Mesendoderm (in vitro differentiated cells): Measurements from ENCODE around the gene SLC25A42.

Experiments used
- DNase-seq: peaks from one replicate; pipeline ENCODE4 v3.0.0; 2013
- H2AK5ac ChIP-seq: 2 replicates; pipeline ENCODE4 v1.6.1; 2013; ENCODE audit warnings: low read length, inconsistent platforms
- H2BK120ac ChIP-seq: 2 replicates; pipeline ENCODE4 v1.6.1; 2013; ENCODE audit warnings: low read depth, mild to moderate bottlenecking, low read length, moderate library complexity, mixed read lengths
- H2BK15ac ChIP-seq: replicated peaks from 2 replicates; pipeline ENCODE4 v1.6.1; 2013; ENCODE audit warnings: low read depth, mild to moderate bottlenecking, moderate library complexity
- H2BK5ac ChIP-seq: 2 replicates; pipeline ENCODE4 v1.6.1; 2013; ENCODE audit warnings: low read length, inconsistent platforms
- H3K18ac ChIP-seq: 2 replicates; pipeline ENCODE4 v1.6.1; 2013; ENCODE audit warnings: mild to moderate bottlenecking, low read length, mixed read lengths
- H3K23ac ChIP-seq: one replicate; pipeline ENCODE4 v1.6.1; 2013; ENCODE audit warnings: low read length
- H3K27ac ChIP-seq: 2 replicates; pipeline ENCODE4 v1.5.1; 2013; ENCODE audit warnings: low read depth, mild to moderate bottlenecking, inconsistent platforms, low read length, moderate library complexity
- H3K27me3 ChIP-seq: 2 replicates; pipeline ENCODE4 v1.6.1; 2013; ENCODE audit warnings: low read length, control low read depth, mild to moderate bottlenecking, inconsistent platforms; ENCODE audit not compliant: insufficient read depth, poor library complexity
- H3K36me3 ChIP-seq: 2 replicates; pipeline ENCODE4 v1.6.1; 2013; ENCODE audit warnings: low read length, inconsistent platforms; ENCODE audit not compliant: control insufficient read depth, insufficient read depth
- H3K4ac ChIP-seq: one replicate; pipeline ENCODE4 v1.6.1; 2013; ENCODE audit warnings: low read depth, mild to moderate bottlenecking, low read length, moderate library complexity
- H3K4me1 ChIP-seq: 2 replicates; pipeline ENCODE4 v1.6.1; 2013; ENCODE audit warnings: low read depth, low read length, inconsistent platforms; ENCODE audit not compliant: control insufficient read depth
- H3K4me2 ChIP-seq: 2 replicates; pipeline ENCODE4 v1.6.1; 2013; ENCODE audit warnings: low read length
- H3K4me3 ChIP-seq: 2 replicates; pipeline ENCODE4 v1.5.1; 2013; ENCODE audit warnings: mild to moderate bottlenecking, low read length
- H3K56ac ChIP-seq: one replicate; pipeline ENCODE4 v1.6.1; 2013; ENCODE audit warnings: low read length
- H3K79me1 ChIP-seq: 2 replicates; pipeline ENCODE4 v1.6.1; 2013; ENCODE audit warnings: low read length, inconsistent platforms
- H3K79me2 ChIP-seq: 2 replicates; pipeline ENCODE4 v1.6.1; 2013; ENCODE audit warnings: mild to moderate bottlenecking, low read length; ENCODE audit not compliant: control insufficient read depth, insufficient read depth
- H3K9ac ChIP-seq: 2 replicates; pipeline ENCODE4 v1.6.1; 2013; ENCODE audit warnings: low read length, inconsistent platforms
- H4K5ac ChIP-seq: one replicate; pipeline ENCODE4 v1.6.1; 2013; ENCODE audit warnings: low read length
- H4K8ac ChIP-seq: one replicate; pipeline ENCODE4 v1.6.1; 2013; ENCODE audit warnings: low read depth, mild to moderate bottlenecking, control low read depth, low read length, moderate library complexity
- WGBS: extraction: QIAGEN DNeasy Blood & Tissue Kit; methylation state at CpG from one replicate; pipeline ENCODE4 v1.1.7; 2013; ENCODE audit warnings: low lambda C conversion rate, missing lambda C conversion rate; ENCODE audit not compliant: insufficient coverage; ENCODE audit errors: extremely low coverage; 5-methylcytosine and 5-hydroxymethylcytosine counted together

SLC25A42 gene

GRCh38 chr19:19042732-19043280, 21.0 kb upstream of the SLC25A42 start:
- Histone ChIP-seq H3K27ac (no peak overlapping the region), H3K9ac (no peak overlapping the region), H3K27me3 (no peaks in the 10 kb centered on the region), H3K4me1 (no peaks in the 10 kb centered on the region), H3K79me1 (peaks cover 17% of the 10 kb centered on the region), H3K56ac (no peak overlapping the region), H2BK5ac (no peak overlapping the region), H3K18ac (no peak overlapping the region), H3K4ac (no peak overlapping the region), H4K8ac (no peak overlapping the region), H2AK5ac (no peak overlapping the region), H3K79me2 (peaks cover 19% of the 10 kb centered on the region), H3K4me2 (no peak overlapping the region), H3K36me3 (peaks cover 7% of the 10 kb centered on the region), H3K23ac (no peak overlapping the region), H3K4me3 (no peak overlapping the region), H4K5ac (no peak overlapping the region), H2BK120ac (no peak overlapping the region), H2BK15ac (no peak overlapping the region)
- DNase-seq, result no peak
- no CpG with 5 or more reads among the region's 13 CpGs for WGBS

- Histone ChIP-seq H3K79me1 (peaks cover 16% of the 10 kb centered on the region), H2BK120ac (no peak overlapping the region), H3K56ac (no peak overlapping the region), H4K5ac (no peak overlapping the region), H3K23ac (no peak overlapping the region), H3K4ac (no peak overlapping the region), H3K4me2 (no peak overlapping the region), H3K27ac (no peak overlapping the region), H3K9ac (no peak overlapping the region), H3K18ac (no peak overlapping the region), H2AK5ac (no peak overlapping the region), H2BK15ac (no peak overlapping the region), H3K27me3 (no peaks in the 10 kb centered on the region), H3K36me3 (peaks cover 7% of the 10 kb centered on the region), H2BK5ac (no peak overlapping the region), H3K79me2 (peaks cover 14% of the 10 kb centered on the region), H3K4me1 (no peaks in the 10 kb centered on the region), H3K4me3 (no peak overlapping the region), H4K8ac (no peak overlapping the region)
- no peak for DNase-seq
- WGBS, result no CpG with 5 or more reads among the region's 6 CpGs
Observed at GRCh38 chr19:19043481-19043880, 20.3 kb upstream of the SLC25A42 start.

GRCh38 chr19:19043881-19044280, 19.9 kb upstream of the SLC25A42 start:
- H2BK120ac ChIP-seq, result no peak overlapping the region
- H3K18ac ChIP-seq, result no peak overlapping the region
- no peak overlapping the region for H3K27ac ChIP-seq
- H3K79me1 ChIP-seq, result peaks cover 16% of the 10 kb centered on the region
- H2BK5ac ChIP-seq, result no peak overlapping the region
- no peak overlapping the region for H3K4me2 ChIP-seq
- no peak overlapping the region for H4K8ac ChIP-seq
- H3K27me3 ChIP-seq, result no peaks in the 10 kb centered on the region
- H3K4ac ChIP-seq, result no peak overlapping the region
- whole genome bisulfite sequencing, result no CpG with 5 or more reads among the region's 6 CpGs
- peaks cover 14% of the 10 kb centered on the region for H3K79me2 ChIP-seq
- no peak overlapping the region for H2BK15ac ChIP-seq
- no peaks in the 10 kb centered on the region for H3K4me1 ChIP-seq
- H4K5ac ChIP-seq, result no peak overlapping the region
- no peak overlapping the region for H3K4me3 ChIP-seq
- H3K36me3 ChIP-seq, result peaks cover 7% of the 10 kb centered on the region
- no peak for DNase-seq
- H3K23ac ChIP-seq, result no peak overlapping the region
- H3K9ac ChIP-seq, result no peak overlapping the region
- no peak overlapping the region for H3K56ac ChIP-seq
- no peak overlapping the region for H2AK5ac ChIP-seq

- no peak overlapping the region for H3K4ac ChIP-seq
- no peak overlapping the region for H3K56ac ChIP-seq
- no peak overlapping the region for H3K23ac ChIP-seq
- WGBS, result no CpG with 5 or more reads among the region's 2 CpGs
- H3K36me3 ChIP-seq, result peaks cover 7% of the 10 kb centered on the region
- no peak for DNase-seq
- no peak overlapping the region for H3K9ac ChIP-seq
- no peaks in the 10 kb centered on the region for H3K4me1 ChIP-seq
- no peak overlapping the region for H3K4me3 ChIP-seq
- H2BK15ac ChIP-seq, result no peak overlapping the region
- no peak overlapping the region for H4K5ac ChIP-seq
- no peak overlapping the region for H2AK5ac ChIP-seq
- no peaks in the 10 kb centered on the region for H3K27me3 ChIP-seq
- H3K27ac ChIP-seq, result peak overlapping the region; percentile 49
- no peak overlapping the region for H3K18ac ChIP-seq
- no peak overlapping the region for H2BK120ac ChIP-seq
- no peak overlapping the region for H3K4me2 ChIP-seq
- H3K79me2 ChIP-seq, result no peaks in the 10 kb centered on the region
- H4K8ac ChIP-seq, result no peak overlapping the region
- no peak overlapping the region for H2BK5ac ChIP-seq
- no peaks in the 10 kb centered on the region for H3K79me1 ChIP-seq
Observed at GRCh38 chr19:19049406-19049805, 14.4 kb upstream of the SLC25A42 start.

GRCh38 chr19:19050104-19050503, 13.7 kb upstream of the SLC25A42 start:
- H3K18ac ChIP-seq, result no peak overlapping the region
- no peak overlapping the region for H2BK120ac ChIP-seq
- H3K23ac ChIP-seq, result no peak overlapping the region
- no peak overlapping the region for H2BK5ac ChIP-seq
- H3K79me2 ChIP-seq, result no peaks in the 10 kb centered on the region
- no CpG with 5 or more reads among the region's 4 CpGs for WGBS
- no peak for DNase-seq
- no peak overlapping the region for H3K4me3 ChIP-seq
- no peak overlapping the region for H2AK5ac ChIP-seq
- no peak overlapping the region for H4K8ac ChIP-seq
- H3K56ac ChIP-seq, result no peak overlapping the region
- H3K9ac ChIP-seq, result no peak overlapping the region
- no peak overlapping the region for H3K4me2 ChIP-seq
- H3K36me3 ChIP-seq, result peaks cover 9% of the 10 kb centered on the region
- H3K27me3 ChIP-seq, result no peaks in the 10 kb centered on the region
- no peak overlapping the region for H3K4ac ChIP-seq
- H3K4me1 ChIP-seq, result no peaks in the 10 kb centered on the region
- no peaks in the 10 kb centered on the region for H3K79me1 ChIP-seq
- no peak overlapping the region for H3K27ac ChIP-seq
- no peak overlapping the region for H2BK15ac ChIP-seq
- no peak overlapping the region for H4K5ac ChIP-seq

- Histone ChIP-seq H4K8ac (no peak overlapping the region), H3K4me3 (no peak overlapping the region), H3K4me2 (no peak overlapping the region), H2BK120ac (no peak overlapping the region), H3K36me3 (peaks cover 14% of the 10 kb centered on the region), H3K79me2 (no peaks in the 10 kb centered on the region), H3K27me3 (no peaks in the 10 kb centered on the region), H3K23ac (no peak overlapping the region), H3K4ac (no peak overlapping the region), H2BK15ac (no peak overlapping the region), H3K27ac (no peak overlapping the region), H3K9ac (no peak overlapping the region), H4K5ac (no peak overlapping the region), H3K4me1 (no peaks in the 10 kb centered on the region), H3K56ac (no peak overlapping the region), H3K79me1 (no peaks in the 10 kb centered on the region), H2BK5ac (no peak overlapping the region), H3K18ac (no peak overlapping the region), H2AK5ac (no peak overlapping the region)
- DNase-seq, result no peak
- no CpG with 5 or more reads among the region's 2 CpGs for WGBS
Observed at GRCh38 chr19:19050731-19051130, 13.1 kb upstream of the SLC25A42 start.
